ENCODE measurements around the gene GPR152.

DNA sequence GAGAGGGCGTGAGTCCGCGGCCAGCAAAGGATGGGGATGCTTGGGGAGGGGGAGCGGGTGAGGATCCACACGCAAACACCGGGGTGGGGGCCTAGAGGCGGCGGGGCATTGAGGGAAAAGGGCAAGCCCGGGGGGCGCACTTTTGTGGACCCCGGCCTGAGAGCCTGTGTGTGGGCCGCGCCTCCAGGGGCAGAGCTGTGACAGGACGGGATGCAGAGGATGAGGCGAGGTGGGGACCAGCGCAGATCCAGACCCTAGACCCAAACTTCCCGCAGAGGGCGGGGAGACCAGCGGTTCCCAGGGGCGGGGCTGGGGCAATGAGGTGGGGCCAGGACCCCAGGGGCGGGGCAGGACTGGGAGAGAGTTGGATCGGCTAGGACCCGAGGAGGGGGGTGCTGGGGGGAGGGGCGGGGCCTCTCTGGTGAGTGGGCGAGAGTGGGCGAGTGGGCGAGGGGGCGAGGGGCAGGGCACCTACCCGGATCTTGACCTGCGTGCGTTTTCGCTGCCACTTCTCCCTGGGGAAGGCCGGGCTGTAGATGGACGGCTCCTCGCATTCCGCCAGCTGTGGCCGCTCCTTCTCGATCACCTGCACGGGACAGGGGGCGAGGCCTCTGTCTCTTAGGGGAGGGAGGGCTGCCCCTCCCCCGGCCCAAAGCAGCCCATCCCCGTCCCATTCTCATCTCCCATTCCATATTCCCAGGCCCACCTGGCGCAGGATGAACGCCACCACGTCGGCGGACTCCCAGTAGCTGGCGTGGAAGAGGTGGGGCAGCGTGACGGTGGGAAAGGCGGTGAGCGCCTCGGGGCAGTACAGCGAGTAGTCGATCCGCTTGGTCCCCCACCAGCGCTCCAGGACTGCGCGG lies 42.1 kb upstream of the GPR152 start:
- TF ChIP-seq POLR2A (IDR thresholded peaks at IDR 0.05) (no peak), CTCF (IDR thresholded peaks at IDR 0.05) (no peak)

All from vagina (tissue), 2 donors.